Measurements from ENCODE around the gene GSTM3. TPM values are rescaled to one million over a fixed set of nuclear protein-coding genes. Genes with fewer than 3 reads are reported as not detected.

The GSTM3 gene
- total RNA-seq, 1 donor = 96.0 TPM

- TF ChIP-seq CTCF (IDR thresholded peaks at IDR 0.05; ENCODE audit: insufficient read depth, low read length) = no peak
- H3K4me3 ChIP-seq (ENCODE audit: low read depth, low read length) = peak overlapping the region; percentile 79
- peak; percentile 68 for DNase-seq (ENCODE audit: low read depth)
Measured at GRCh38 chr1:109739738-109740614, 862 bp downstream of the GSTM3 start.

GRCh38 chr1:109733236-109733870 lies 7.5 kb downstream of the GSTM3 start:
- no peak for DNase-seq (ENCODE audit: low read depth)
- TF ChIP-seq CTCF (IDR thresholded peaks at IDR 0.05; ENCODE audit: insufficient read depth, low read length) = no peak
- no peak overlapping the region for H3K4me3 ChIP-seq (ENCODE audit: low read depth, low read length)

- H3K4me3 ChIP-seq (ENCODE audit: low read depth, low read length) = no peak overlapping the region
- no peak for TF ChIP-seq CTCF (IDR thresholded peaks at IDR 0.05; ENCODE audit: insufficient read depth, low read length)
- no peak for DNase-seq (ENCODE audit: low read depth)
Measured at GRCh38 chr1:109732390-109732881, 8.4 kb downstream of the GSTM3 start.

- no peak for DNase-seq (ENCODE audit: low read depth)
- H3K4me3 ChIP-seq (ENCODE audit: low read depth, low read length) = no peak overlapping the region
- TF ChIP-seq CTCF (IDR thresholded peaks at IDR 0.05; ENCODE audit: insufficient read depth, low read length) = no peak
Measured at GRCh38 chr1:109730666-109731065, 10.2 kb downstream of the GSTM3 start.

GRCh38 chr1:109728870-109729269 lies 12.0 kb downstream of the GSTM3 start:
- no peak overlapping the region for H3K4me3 ChIP-seq (ENCODE audit: low read depth, low read length)
- no peak for TF ChIP-seq CTCF (IDR thresholded peaks at IDR 0.05; ENCODE audit: insufficient read depth, low read length)
- DNase-seq (ENCODE audit: low read depth) = no peak

GRCh38 chr1:109726728-109727373 lies 14.0 kb downstream of the GSTM3 start:
- TF ChIP-seq CTCF (IDR thresholded peaks at IDR 0.05; ENCODE audit: insufficient read depth, low read length) = no peak
- no peak for DNase-seq (ENCODE audit: low read depth)
- no peak overlapping the region for H3K4me3 ChIP-seq (ENCODE audit: low read depth, low read length)

Data from fibroblast of the aortic adventitia (primary cell).